GM19240 (cell line): ENCODE measurements around the gene VPS4A.
"Not testable (repeated sequence)": the region's sequence is repeated elsewhere in the genome, so short reads cannot be mapped to it uniquely, and the experiment has no call there.

Experiments
- DNase-seq: peaks from one replicate; pipeline ENCODE4 v3.0.0; 2011; ENCODE audit warnings: low spot score; ENCODE audit not compliant: insufficient read length

The VPS4A gene

GRCh38 chr16:69310653-69311532 is at the start of gene VPS4A:
Gene VPS4A (plus strand): TSS chr16:69311350. CDS start chr16:69311512, 162 bp downstream.
- DNase-seq = peak; percentile 94

- DNase-seq = no peak
Observed at GRCh38 chr16:69266334-69267063, 44.7 kb upstream of the VPS4A start.

GRCh38 chr16:69267633-69268032 is 43.5 kb upstream of the VPS4A start:
- DNase-seq = no peak

- DNase-seq = no peak
Observed at GRCh38 chr16:69270395-69270794, 40.8 kb upstream of the VPS4A start.

GRCh38 chr16:69270831-69271230 is 40.3 kb upstream of the VPS4A start:
- no peak for DNase-seq

GRCh38 chr16:69273009-69273408 is 38.1 kb upstream of the VPS4A start:
- DNase-seq = no peak

- no peak for DNase-seq
Observed at GRCh38 chr16:69274699-69275235, 36.4 kb upstream of the VPS4A start.

- DNase-seq = no peak
Observed at GRCh38 chr16:69276148-69277115, 34.7 kb upstream of the VPS4A start.

GRCh38 chr16:69277413-69277812 is 33.7 kb upstream of the VPS4A start:
- DNase-seq = no peak

GRCh38 chr16:69283851-69284250 is 27.3 kb upstream of the VPS4A start:
- no peak for DNase-seq

GRCh38 chr16:69285240-69285639 is 25.9 kb upstream of the VPS4A start:
- no peak for DNase-seq

GRCh38 chr16:69286941-69287713 is 24.0 kb upstream of the VPS4A start:
- no peak for DNase-seq

- not testable (repeated sequence) for DNase-seq
Observed at GRCh38 chr16:69291657-69292056, 19.5 kb upstream of the VPS4A start.

GRCh38 chr16:69293401-69293800 is 17.7 kb upstream of the VPS4A start:
- DNase-seq = no peak

- no peak for DNase-seq
Observed at GRCh38 chr16:69294051-69294450, 17.1 kb upstream of the VPS4A start.

GRCh38 chr16:69296771-69297170 is 14.4 kb upstream of the VPS4A start:
- not testable (repeated sequence) for DNase-seq

- no peak for DNase-seq
Observed at GRCh38 chr16:69298261-69298660, 12.9 kb upstream of the VPS4A start.

- no peak for DNase-seq
Observed at GRCh38 chr16:69301187-69301586, 10.0 kb upstream of the VPS4A start.

- DNase-seq = no peak
Observed at GRCh38 chr16:69301861-69302260, 9.3 kb upstream of the VPS4A start.

GRCh38 chr16:69302301-69302700 is 8.8 kb upstream of the VPS4A start:
- no peak for DNase-seq
